ENCODE results near the gene KLHDC3.
A peak's percentile ranks its signal among the peaks of the same experiment; 100 is the strongest.
"Not testable (repeated sequence)": the region's sequence is repeated elsewhere in the genome, so short reads cannot be mapped to it uniquely, and the experiment has no call there.

KLHDC3 gene

GRCh38 chr6:43029120-43029519 lies 15.1 kb downstream of the KLHDC3 start:
- no peak for DNase-seq (ENCODE audit: low spot score)

DNA sequence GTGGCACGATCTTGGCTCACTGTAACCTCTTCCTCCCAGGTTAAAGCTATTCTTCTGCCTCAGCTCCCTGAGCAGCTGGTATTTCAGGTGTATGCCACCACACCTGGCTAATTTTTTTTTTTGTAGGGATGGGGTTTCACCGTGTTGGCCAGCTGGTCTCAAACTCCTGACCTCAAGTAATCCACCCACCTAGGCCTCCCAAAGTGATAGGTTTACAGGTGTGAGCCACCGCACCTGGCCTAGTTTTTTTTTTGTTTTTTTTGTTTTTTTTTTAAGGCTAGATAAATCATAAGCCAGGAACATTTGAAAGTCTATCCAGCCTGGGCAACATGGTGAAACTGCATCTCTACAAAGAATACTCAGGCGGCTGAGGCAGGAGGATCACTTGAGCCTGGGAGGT lies 18.3 kb downstream of the KLHDC3 start:
- DNase-seq (ENCODE audit: low spot score) = no peak

- no peak for DNase-seq (ENCODE audit: low spot score)
These were observed 19.6 kb downstream of the KLHDC3 start for GRCh38 chr6:43033496-43034189.

- DNase-seq (ENCODE audit: low spot score) = no peak
These were observed 20.1 kb downstream of the KLHDC3 start for GRCh38 chr6:43034190-43034525.

GRCh38 chr6:43035495-43036194 lies 21.6 kb downstream of the KLHDC3 start:
- no peak for DNase-seq (ENCODE audit: low spot score)

DNA sequence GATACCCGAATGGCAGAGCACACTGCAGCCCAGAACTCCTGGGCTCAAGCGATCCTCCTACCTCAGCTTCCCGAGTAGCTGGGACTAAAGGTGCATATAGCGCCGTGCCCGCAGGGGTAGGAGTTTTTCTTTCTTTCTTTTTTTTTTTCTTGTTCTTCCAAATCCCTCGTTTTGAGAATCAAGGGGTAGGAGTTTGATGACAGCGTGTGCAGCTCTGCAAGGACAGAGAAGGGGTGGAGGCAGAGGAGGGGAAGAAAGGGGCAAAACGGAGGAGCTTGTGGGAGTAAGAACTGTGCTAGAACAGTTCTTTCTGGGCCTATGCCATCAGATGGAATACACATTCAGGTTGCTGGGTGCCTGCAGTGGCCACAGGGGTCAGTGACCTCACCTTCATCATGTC lies 22.7 kb downstream of the KLHDC3 start:
- DNase-seq (ENCODE audit: low spot score) = no peak

DNA sequence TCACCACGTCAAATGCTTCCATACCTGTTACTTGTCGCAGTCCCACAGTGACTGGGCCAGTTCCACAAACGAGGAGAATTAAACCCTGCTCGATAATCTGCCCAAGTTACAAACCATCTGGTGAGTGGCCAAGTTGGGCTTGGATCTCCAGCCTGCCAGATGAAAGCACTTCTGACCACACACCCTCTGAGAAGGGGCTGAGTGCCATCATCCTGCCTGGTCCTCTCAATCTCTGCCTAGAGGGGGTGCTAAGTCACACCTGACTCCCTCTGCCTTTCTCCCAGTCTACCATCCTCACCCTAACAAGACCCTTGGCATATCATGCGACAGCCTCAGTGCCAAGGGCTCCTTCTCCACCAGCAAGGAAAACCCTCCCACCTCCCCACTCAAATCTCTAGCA lies 23.1 kb downstream of the KLHDC3 start:
- DNase-seq (ENCODE audit: low spot score) = peak; percentile 22

- no peak for DNase-seq (ENCODE audit: low spot score)
These were observed 23.7 kb downstream of the KLHDC3 start for GRCh38 chr6:43037706-43038105.

- no peak for DNase-seq (ENCODE audit: low spot score)
These were observed 24.7 kb downstream of the KLHDC3 start for GRCh38 chr6:43038727-43039126.

DNA sequence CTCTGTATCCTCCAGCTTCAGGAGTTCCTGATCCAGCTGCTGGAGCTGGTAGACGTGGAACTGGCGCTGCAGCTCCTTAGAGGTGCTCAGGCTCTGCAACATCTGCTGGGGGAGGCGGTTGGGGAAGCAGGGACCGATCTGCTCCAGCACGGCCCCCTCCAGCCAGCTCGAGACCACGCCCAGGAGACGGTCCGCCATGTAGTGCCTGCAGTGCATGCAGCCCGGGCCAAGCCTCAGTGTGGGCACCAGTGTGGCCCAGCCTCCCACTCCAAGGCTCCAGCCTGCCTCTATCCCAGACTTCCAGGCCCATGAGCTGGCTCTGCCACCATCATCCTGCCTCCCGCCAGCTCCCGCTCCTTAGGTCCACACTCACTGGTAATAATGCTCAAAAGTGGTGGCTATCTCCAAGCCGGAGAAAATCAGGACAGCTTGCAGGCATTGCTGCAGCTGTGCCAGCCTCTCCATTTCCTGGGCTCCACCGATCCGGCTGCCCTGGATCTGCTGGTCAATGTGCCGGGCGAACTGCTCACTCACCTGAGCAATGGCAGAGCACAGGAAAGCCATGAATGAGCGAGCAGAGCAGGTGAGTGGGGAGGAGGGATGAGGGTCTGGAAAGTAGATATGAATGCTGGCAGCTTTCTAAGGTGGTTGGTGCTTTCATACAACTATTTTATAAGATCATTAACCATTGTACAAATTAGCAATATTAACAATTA lies 26.7 kb downstream of the KLHDC3 start:
- peak; percentile 22 for DNase-seq (ENCODE audit: low spot score)

GRCh38 chr6:43041475-43041874 lies 27.4 kb downstream of the KLHDC3 start:
- DNase-seq (ENCODE audit: low spot score) = not testable (repeated sequence)

DNA sequence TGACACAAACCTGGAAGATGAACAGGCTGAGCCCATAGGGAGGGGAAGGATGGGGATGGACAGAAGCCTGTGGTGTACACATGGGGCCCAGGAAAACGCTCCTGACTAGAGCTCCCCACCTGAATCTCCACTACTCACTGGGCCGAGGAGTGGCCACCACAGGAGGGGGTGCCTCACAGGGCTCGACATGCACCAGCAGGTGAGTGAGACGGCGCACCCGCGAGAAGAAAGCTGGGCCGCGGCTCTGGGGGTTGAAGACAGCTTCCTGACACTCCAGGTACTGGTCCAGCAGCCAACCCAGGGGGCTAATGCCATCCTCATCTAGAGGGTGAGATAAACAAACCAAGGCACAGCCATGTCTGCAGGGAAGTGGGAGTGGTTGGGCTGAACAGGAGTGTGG lies 29.3 kb downstream of the KLHDC3 start:
- DNase-seq (ENCODE audit: low spot score) = no peak

DNA sequence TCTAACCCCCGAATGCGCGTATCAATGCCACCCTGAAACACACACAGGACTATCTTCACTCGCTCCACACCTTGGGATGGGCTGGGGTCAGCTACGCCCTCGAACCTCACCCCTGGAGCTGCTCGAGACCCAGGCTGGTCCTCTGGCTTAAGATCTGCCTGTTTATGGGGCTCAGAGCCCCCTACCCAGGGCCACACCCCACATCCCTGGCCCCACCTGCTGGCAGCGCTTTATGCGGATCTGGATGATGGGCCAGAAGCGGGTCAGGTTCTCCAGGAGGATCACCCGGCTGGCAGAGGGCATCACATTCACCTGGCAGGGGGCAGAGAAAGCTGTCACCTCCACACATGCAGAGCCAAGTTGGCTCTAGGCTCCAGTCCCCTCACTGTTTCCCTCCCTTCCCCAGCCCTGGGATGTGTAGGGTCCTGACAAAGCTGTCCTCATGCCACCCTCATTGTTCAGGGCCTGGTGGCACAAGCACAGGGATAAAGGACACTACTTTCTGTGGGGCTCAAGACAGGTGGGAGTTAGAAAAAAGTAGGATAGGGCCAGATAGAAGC lies 31.4 kb downstream of the KLHDC3 start:
- no peak for DNase-seq (ENCODE audit: low spot score)

GRCh38 chr6:43047998-43048397 lies 33.9 kb downstream of the KLHDC3 start:
- DNase-seq (ENCODE audit: low spot score) = no peak

DNA sequence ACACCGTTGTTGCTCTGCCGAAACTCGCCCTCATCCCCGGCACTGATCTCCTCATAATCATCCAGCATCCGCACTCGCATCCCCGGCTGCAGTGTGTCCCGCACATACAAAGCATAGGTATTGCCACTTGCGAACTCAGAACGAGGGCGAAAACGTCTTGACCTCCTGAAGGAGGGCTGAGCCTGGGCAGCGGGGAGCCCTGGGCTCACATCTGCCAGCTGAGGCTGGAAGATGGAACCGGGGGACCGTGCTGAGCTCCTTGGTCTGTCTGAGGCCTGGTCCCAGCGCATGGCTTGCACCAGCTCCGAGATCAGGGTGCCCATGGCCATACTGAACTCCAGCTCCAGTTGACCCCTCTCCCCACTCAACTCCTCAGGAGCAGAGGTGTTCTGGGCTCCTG lies 36.9 kb downstream of the KLHDC3 start:
- no peak for DNase-seq (ENCODE audit: low spot score)

DNA sequence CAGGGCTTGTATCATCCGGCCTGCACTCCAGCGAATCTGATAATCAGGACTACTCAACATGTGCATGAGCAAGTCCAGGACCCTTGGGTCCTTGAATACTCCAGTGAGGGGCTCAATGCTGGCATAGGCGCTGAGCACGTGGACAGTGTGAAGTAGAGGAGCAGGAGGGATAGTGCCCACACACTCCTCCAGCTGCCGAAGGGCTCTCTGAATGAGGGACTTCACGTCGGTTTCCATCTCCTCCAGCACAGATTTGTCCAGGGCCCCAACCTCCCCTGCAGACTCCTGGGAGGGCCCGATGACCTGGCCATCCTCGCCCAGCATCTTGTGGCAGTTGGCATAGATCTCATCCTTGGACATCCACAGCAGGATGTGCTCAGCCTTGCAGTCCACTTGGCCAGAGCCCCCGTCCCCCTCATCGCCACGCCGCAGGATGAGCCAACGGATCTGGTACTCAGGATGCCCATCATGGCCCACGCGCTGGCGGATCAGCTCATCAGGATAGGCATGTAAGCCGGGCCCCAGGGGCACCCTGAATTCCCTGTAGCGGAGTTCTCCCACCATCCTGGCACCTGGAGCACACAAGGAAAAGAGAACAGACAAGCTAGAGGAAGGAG lies 38.3 kb downstream of the KLHDC3 start:
- no peak for DNase-seq (ENCODE audit: low spot score)

DNA sequence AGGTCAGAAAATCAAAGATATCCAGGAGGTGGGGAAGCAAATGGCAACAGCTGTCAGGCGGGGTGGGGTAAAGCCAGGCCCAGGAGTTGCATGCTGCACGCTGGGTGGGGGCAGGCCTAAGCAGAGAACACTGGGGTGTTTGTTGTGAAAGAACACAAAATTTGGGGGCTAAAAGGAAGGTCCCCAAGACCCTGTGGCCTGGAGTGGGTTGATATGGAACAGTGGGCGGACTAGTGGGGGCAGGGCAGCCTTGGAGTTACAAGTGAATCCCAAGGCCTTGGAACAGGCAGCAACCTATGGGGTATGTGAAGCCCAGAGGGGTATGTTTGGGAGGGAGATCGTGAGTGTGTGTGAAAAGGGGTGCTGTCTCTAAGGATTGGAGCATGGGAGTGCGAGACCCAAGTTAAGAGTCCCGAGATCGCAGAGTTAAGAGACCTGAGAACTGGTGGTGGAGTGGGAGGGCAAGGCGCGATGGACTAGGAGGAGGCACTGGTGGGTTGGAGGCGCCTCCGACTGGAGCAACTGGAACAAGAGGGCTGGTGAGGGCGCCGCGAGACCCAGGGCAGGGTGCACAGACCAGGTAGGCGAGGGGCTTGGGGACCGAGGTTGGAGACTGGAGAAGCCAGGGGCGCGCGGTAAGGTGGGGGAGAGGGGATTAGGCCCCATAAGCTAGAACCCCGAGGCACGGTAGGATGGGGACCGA lies 38.9 kb downstream of the KLHDC3 start:
- peak; percentile 66 for DNase-seq (ENCODE audit: low spot score)

DNA sequence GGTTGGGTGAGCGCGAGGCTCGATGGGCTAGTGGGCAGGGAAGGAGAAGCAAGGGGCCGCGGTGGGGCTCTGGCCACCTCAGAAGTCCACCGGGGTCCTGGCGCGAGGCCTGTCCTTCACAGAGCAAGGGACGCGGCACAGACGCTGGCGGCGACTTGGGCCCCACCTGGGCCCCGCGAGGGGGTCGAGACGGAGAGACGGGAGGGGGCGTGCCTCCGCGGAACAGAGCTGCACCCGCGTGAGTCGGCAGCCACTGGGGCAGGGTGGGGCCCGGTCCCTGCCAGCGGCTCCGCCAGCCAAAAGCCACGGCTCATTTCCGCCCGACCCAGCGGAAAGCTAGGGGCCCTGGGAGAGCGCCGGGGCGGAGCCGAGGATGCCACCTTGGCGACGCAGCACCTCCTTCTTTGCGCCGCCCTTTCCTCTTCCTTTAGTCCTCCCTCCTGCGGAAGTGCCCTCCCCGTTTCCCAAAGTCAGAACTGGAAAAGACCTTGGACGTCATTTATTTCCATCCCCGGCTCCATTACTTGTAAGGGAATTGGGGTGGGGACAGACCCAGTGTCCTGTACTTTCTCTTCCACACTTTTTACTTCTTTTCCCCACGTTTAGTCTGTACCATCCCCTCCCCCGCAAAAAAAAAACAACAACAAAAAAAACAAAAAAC lies 39.6 kb downstream of the KLHDC3 start, which contains the start of gene CUL7:
Gene CUL7, minus strand, starts transcription at position 307 of the 661 bp plus-strand sequence. CDS start 1,063 bp downstream, outside the sequence.
- DNase-seq (ENCODE audit: low spot score) = peak; percentile 98

- no peak for DNase-seq (ENCODE audit: low spot score)
These were observed 40.3 kb downstream of the KLHDC3 start for GRCh38 chr6:43054206-43054943.

DNA sequence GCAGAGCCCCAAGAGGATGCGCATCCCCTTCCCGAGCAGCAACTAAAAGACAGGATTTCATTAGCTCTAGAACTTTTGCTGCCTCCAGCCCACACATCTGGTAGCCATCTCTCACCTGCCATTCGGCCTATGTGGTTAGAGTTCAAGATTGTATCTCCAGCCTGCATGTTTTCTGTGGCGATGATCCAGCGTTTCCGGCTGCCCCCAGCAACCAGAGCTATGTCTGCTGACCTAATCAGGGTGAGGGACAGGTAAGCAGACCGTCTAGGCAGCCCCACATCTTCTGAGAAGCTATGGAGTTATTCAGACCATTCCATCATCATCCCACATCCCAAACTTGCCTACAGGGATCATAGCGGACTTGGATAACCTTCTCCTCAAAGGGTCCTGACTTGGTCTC lies 41.9 kb downstream of the KLHDC3 start:
- DNase-seq (ENCODE audit: low spot score) = no peak

Data from D341Med (cell line).